Loucy (cell line): ENCODE measurements around the gene CDH4.
"Not testable (repeated sequence)": the region's sequence is repeated elsewhere in the genome, so short reads cannot be mapped to it uniquely, and the experiment has no call there.

Source experiments
- H2AFZ ChIP-seq: fragments of 200-600 bp; sonication (generic); 2 replicates; pipeline ENCODE4 v1.6.0; 2016; ENCODE audit warnings: antibody characterized with exemption, mild to moderate bottlenecking, low read length, moderate library complexity
- H3F3A ChIP-seq: fragments of 200-600 bp; 2 replicates; pipeline ENCODE4 v1.6.0; 2016; ENCODE audit warnings: antibody characterized with exemption, low read depth, mild to moderate bottlenecking
- H3K27me3 ChIP-seq: fragments of 200-600 bp; sonication (generic); 2 replicates; pipeline ENCODE4 v1.6.1; 2014; ENCODE audit warnings: low read length, mild to moderate bottlenecking; ENCODE audit not compliant: insufficient read depth, poor library complexity, severe bottlenecking
- H3K36me3 ChIP-seq: fragments of 200-600 bp; sonication (generic); 2 replicates; pipeline ENCODE4 v1.6.1; 2016; ENCODE audit warnings: low read length; ENCODE audit not compliant: insufficient read depth
- H3K4me1 ChIP-seq: fragments of 200-600 bp; sonication (generic); 2 replicates; pipeline ENCODE4 v1.5.1; 2014; ENCODE audit warnings: low read length, mild to moderate bottlenecking; ENCODE audit not compliant: insufficient read depth, poor library complexity, severe bottlenecking
- H3K4me2 ChIP-seq: fragments of 200-600 bp; sonication (generic); 2 replicates; pipeline ENCODE4 v1.6.0; 2014; ENCODE audit warnings: antibody characterized with exemption, low read length, low read depth, mild to moderate bottlenecking; ENCODE audit not compliant: poor library complexity, severe bottlenecking
- H3K4me3 ChIP-seq: fragments of 200-600 bp; sonication (generic); 2 replicates; pipeline ENCODE4 v1.5.1; 2014; ENCODE audit warnings: low read length, mild to moderate bottlenecking, mixed read lengths; ENCODE audit not compliant: poor library complexity, severe bottlenecking
- H3K79me2 ChIP-seq: fragments of 200-600 bp; sonication (generic); 2 replicates; pipeline ENCODE4 v1.6.1; 2014; ENCODE audit warnings: low read length; ENCODE audit not compliant: insufficient read depth
- H3K9ac ChIP-seq: fragments of 200-600 bp; sonication (generic); 2 replicates; pipeline ENCODE4 v1.6.0; 2014; ENCODE audit warnings: mild to moderate bottlenecking, low read depth, low read length, moderate library complexity; ENCODE audit not compliant: poor library complexity, severe bottlenecking
- H3K9me2 ChIP-seq: fragments of 200-600 bp; sonication (generic); replicated peaks from 2 replicates; pipeline ENCODE4 v1.6.1; 2016; ENCODE audit warnings: low read depth, low read length, mixed read lengths
- H3K9me3 ChIP-seq: fragments of 200-600 bp; sonication (generic); 2 replicates; pipeline ENCODE4 v1.6.1; 2014; ENCODE audit warnings: mild to moderate bottlenecking, antibody characterized with exemption, low read length, low read depth; ENCODE audit not compliant: insufficient read depth
- H4K20me1 ChIP-seq: fragments of 200-600 bp; sonication (generic); 2 replicates; pipeline ENCODE4 v1.6.0; 2014; ENCODE audit warnings: antibody characterized with exemption, low read length, mild to moderate bottlenecking; ENCODE audit not compliant: insufficient read depth, poor library complexity, severe bottlenecking
- EZH2phosphoT487 ChIP-seq: fragments of 200-600 bp; IDR thresholded peaks from 2 replicates; pipeline ENCODE4 v1.6.1; 2018; ENCODE audit warnings: antibody characterized with exemption, mild to moderate bottlenecking, moderate library complexity, borderline replicate concordance
- TF ChIP-seq, protein P1 (sequence below): fragments of 200-600 bp; sonication (generic); conservative IDR thresholded peaks from 2 replicates; pipeline ENCODE4 v1.5.1; 2014; ENCODE audit warnings: mild to moderate bottlenecking, antibody characterized with exemption, low read length

The CDH4 gene

DNA sequence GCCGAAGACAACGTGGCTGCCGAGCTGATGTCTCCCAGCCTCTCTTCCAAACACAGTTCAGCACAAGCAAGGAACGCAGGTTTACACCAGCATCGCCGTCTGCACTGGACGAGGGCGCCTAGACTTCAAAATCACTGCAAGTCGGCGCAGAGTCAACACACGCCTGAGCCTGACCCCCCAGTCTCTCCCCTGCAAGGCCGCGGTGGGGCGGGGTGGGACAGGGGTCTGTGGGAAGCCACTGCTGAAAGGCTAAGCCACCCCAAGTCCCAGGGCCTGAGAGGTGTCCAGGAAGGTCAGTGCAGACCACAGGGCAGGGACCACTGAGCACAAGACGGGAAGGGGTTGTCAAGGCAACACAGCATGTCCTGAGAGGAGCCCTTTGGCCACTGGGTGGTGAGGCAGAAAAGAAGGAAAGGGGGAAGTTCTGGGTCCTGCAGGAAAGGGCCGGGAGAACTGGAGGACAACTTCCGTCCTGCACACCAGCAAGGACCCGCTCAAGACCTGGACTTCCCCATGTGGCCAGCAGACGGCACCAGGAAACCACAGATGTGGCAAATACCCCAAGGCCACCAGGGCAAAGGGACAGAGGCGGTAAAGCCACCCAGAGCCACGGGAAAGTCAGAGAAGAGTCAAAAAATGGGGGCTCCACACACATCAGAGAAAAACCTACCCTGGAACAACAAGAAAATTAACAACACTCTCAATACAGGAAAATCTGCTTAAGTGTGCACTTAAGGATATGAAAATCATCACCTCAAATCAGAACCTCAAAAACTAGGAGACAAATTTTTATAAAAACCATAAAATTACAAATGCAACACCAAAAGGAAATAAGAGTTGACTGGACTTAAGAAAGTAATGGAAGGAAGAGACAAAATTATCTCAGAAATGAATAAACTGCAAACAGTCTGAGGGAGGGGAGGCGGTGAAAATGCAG is 728.9 kb downstream of the CDH4 start:
- Histone ChIP-seq H2AFZ (no peak overlapping the region), H3K79me2 (no peaks in the 10 kb centered on the region; the same call in 1 of the 2 replicates), H4K20me1 (peaks cover 7% of the 10 kb centered on the region), H3K9ac (no peak overlapping the region), H3K4me1 (no peaks in the 10 kb centered on the region), H3K36me3 (peaks cover 33% of the 10 kb centered on the region; the same call in 1 of the 2 replicates), H3F3A (no peaks in the 10 kb centered on the region; the same call in 1 of the 2 replicates), H3K27me3 (no peaks in the 10 kb centered on the region), H3K4me3 (no peak overlapping the region), H3K9me2 (no peaks in the 10 kb centered on the region), H3K4me2 (no peak overlapping the region), H3K9me3 (peaks cover 4% of the 10 kb centered on the region; the same call in 1 of the 2 replicates)
- TF ChIP-seq EZH2phosphoT487 = no peak
- TF ChIP-seq, protein P1, sequence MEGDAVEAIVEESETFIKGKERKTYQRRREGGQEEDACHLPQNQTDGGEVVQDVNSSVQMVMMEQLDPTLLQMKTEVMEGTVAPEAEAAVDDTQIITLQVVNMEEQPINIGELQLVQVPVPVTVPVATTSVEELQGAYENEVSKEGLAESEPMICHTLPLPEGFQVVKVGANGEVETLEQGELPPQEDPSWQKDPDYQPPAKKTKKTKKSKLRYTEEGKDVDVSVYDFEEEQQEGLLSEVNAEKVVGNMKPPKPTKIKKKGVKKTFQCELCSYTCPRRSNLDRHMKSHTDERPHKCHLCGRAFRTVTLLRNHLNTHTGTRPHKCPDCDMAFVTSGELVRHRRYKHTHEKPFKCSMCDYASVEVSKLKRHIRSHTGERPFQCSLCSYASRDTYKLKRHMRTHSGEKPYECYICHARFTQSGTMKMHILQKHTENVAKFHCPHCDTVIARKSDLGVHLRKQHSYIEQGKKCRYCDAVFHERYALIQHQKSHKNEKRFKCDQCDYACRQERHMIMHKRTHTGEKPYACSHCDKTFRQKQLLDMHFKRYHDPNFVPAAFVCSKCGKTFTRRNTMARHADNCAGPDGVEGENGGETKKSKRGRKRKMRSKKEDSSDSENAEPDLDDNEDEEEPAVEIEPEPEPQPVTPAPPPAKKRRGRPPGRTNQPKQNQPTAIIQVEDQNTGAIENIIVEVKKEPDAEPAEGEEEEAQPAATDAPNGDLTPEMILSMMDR = peak; percentile 35

- not testable (repeated sequence) for H3K27me3 ChIP-seq, H3K9ac ChIP-seq, H3K9me3 ChIP-seq, H3K4me1 ChIP-seq, H3K4me2 ChIP-seq, H2AFZ ChIP-seq, H4K20me1 ChIP-seq, H3K79me2 ChIP-seq, H3K9me2 ChIP-seq, H3K4me3 ChIP-seq, H3F3A ChIP-seq
- peaks cover 29% of the 10 kb centered on the region; the same call in 1 of the 2 replicates for H3K36me3 ChIP-seq
Measured at GRCh38 chr20:61981691-61982090, 729.6 kb downstream of the CDH4 start.

DNA sequence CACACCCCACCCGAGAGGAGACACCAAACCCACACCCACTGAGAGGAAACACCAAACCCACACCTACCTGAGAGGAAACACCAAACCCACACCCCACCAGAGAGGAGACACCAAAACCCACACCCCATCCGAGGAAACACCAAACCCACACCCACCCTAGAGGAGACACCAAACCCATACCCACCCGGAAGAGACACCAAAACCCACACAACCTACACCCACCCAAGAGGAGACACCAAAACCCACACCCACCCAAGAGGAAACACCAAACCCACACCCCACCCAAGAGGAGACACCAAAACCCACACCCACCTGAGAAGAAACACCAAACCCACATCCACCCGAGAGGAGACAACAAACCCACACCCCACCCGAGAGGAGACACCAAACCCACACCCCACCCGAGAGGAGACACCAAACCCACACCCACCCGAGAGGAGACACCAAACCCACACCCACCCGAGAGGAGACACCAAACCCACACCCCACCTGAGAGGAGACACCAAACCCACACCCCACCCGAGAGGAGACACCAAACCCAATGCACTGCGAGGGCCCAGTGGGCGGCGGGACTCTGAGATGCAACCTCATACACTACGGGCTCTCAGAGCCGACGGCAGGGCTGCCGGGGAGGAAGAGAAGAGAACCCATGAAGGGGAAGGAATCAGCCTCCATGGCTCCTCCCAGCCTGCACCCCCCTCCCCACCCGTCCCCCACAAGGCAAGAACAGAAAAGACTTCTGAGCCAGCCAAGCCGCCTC is 730.3 kb downstream of the CDH4 start:
- Histone ChIP-seq H3K36me3 (peaks cover 33% of the 10 kb centered on the region; the same call in 1 of the 2 replicates), H4K20me1 (peaks cover 7% of the 10 kb centered on the region), H3K4me1 (no peaks in the 10 kb centered on the region), H3K4me3 (no peak overlapping the region), H3K4me2 (no peak overlapping the region), H3F3A (peaks cover 4% of the 10 kb centered on the region; the same call in 1 of the 2 replicates), H3K27me3 (no peaks in the 10 kb centered on the region), H2AFZ (no peak overlapping the region), H3K9me2 (no peaks in the 10 kb centered on the region), H3K9ac (no peak overlapping the region), H3K9me3 (peaks cover 4% of the 10 kb centered on the region; the same call in 1 of the 2 replicates), H3K79me2 (no peaks in the 10 kb centered on the region; the same call in 1 of the 2 replicates)
- no peak for TF ChIP-seq EZH2phosphoT487
- TF ChIP-seq, protein P1 = no peak
